Measurements from ENCODE around the gene KDR. TPM values are rescaled to one million over a fixed set of nuclear protein-coding genes. Genes with fewer than 3 reads are reported as not detected.

Gene KDR
- total and polyA plus RNA-seq, 10 of the 15 experiments (the other 5 are each of a cell fraction or from before 2014, with no cell fraction given): 0.04 to 0.13 TPM; not detected in 8

DNA sequence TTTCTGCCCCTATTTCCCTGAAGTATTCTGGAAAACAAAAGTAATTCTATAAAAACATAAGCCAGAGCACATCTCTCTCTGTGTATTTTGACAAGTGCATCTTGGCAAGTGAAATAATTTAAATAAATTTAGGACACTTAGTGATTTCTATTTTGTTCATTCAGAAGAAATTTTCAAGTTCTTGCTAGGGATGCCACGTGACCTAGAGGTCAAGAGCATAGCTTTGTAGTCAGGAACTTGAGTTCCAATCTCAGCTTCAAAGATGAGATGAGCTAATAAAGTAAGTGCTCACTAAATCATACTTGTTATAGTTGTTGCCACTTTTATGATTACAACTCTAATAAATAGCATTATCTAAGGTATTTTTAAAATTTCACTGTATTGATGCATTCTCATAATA lies 13.8 kb downstream of the KDR start:
- no peaks in the 10 kb centered on the region for H3K79me2 ChIP-seq (ENCODE audit: control insufficient read depth, insufficient read depth, low read length)
- no peak for DNase-seq (ENCODE audit: low read depth, low spot score)
- TF ChIP-seq TAF1 (IDR thresholded peaks at IDR 0.05; ENCODE audit: borderline replicate concordance, low read depth, low read length): no peak
- 3% methylated on average over 1 of the region's 1 CpG for WGBS (ENCODE audit: insufficient coverage, insufficient replicate concordance, low lambda C conversion rate, missing lambda C conversion rate)
- H3K4me3 ChIP-seq: no peak overlapping the region
- intact Hi-C loops (cut with micrococcal nuclease; ENCODE audit: unreplicated experiment) (no loop called here), in situ Hi-C loops (cut with MboI) (no loop called here)
- FAIRE-seq: no peak
- CTCF ChIA-PET: no interaction called here
- no peak overlapping the region for H3K9ac ChIP-seq (ENCODE audit: control insufficient read depth, insufficient read depth, low read length)
- no peaks in the 10 kb centered on the region for H3K36me3 ChIP-seq (ENCODE audit: control insufficient read depth in 2 of 2, insufficient read depth in 2 of 2, low read length in 1 of 2)
- POLR2A ChIA-PET: no interaction called here
- no peaks in the 10 kb centered on the region for H3K9me3 ChIP-seq (replicated peaks; ENCODE audit: control insufficient read depth, insufficient read depth, low read length)
- BruUV-seq (replicated peaks): no TSS peak
- no peaks in the 10 kb centered on the region for H3K27me3 ChIP-seq (replicated peaks in 1 of 2; ENCODE audit: control insufficient read depth in 2 of 2, insufficient read depth in 2 of 2, low read length in 1 of 2)
- H2AFZ ChIP-seq (ENCODE audit: control insufficient read depth, low read depth, low read length): no peak overlapping the region
- RAD21 ChIA-PET (ENCODE audit: unreplicated experiment): no interaction called here
- H3K27ac ChIP-seq (ENCODE audit: control insufficient read depth, insufficient read depth): no peak overlapping the region
- SMC1A ChIA-PET (ENCODE audit: uncharacterized antibody, unreplicated experiment): no interaction called here
- no peaks in the 10 kb centered on the region for H3K4me1 ChIP-seq (ENCODE audit: control insufficient read depth, insufficient read depth, low read length)
- no peaks in the 10 kb centered on the region for H4K20me1 ChIP-seq (ENCODE audit: control insufficient read depth, insufficient read depth)
- no peak for ATAC-seq
- H3K4me2 ChIP-seq (ENCODE audit: control insufficient read depth, insufficient read depth): no peak overlapping the region

DNA sequence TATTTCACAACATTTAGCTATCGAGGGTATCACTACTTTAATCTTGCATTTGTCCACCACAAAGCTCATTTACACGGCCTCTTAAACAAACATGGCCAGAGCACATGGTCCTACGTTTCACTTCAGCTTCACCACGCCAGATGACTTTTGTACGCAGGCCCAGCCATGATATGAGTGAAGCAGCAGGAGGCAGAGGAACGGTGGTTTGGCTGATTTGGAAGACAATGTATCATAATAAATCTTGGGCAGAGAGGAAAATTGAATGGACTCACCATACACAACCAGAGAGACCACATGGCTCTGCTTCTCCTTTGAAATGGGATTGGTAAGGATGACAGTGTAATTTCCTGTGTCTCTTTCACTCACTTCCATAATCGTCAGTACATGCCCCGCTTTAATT lies 15.3 kb downstream of the KDR start:
- FAIRE-seq: no peak
- 48% methylated on average over 8 of the region's 8 CpGs for WGBS (ENCODE audit: insufficient coverage, insufficient replicate concordance, low lambda C conversion rate, missing lambda C conversion rate)
- CTCF ChIA-PET: no interaction called here
- TF ChIP-seq IKZF2 (IDR thresholded peaks at IDR 0.05) (no peak), POLR2A (IDR thresholded peaks at IDR 0.05; ENCODE audit: low read depth, low read length) (no peak), BRCA1 (IDR thresholded peaks at IDR 0.05; ENCODE audit: low read depth, low read length) (no peak), NRF1 (conservative IDR thresholded peaks at IDR 0.05; ENCODE audit: low read depth, low read length) (no peak), BHLHE40 (IDR thresholded peaks at IDR 0.05; ENCODE audit: borderline replicate concordance in 1 of 2, low read depth in 2 of 2, low read length in 1 of 2) (no peak)
- TF ChIP-seq, protein P1, sequence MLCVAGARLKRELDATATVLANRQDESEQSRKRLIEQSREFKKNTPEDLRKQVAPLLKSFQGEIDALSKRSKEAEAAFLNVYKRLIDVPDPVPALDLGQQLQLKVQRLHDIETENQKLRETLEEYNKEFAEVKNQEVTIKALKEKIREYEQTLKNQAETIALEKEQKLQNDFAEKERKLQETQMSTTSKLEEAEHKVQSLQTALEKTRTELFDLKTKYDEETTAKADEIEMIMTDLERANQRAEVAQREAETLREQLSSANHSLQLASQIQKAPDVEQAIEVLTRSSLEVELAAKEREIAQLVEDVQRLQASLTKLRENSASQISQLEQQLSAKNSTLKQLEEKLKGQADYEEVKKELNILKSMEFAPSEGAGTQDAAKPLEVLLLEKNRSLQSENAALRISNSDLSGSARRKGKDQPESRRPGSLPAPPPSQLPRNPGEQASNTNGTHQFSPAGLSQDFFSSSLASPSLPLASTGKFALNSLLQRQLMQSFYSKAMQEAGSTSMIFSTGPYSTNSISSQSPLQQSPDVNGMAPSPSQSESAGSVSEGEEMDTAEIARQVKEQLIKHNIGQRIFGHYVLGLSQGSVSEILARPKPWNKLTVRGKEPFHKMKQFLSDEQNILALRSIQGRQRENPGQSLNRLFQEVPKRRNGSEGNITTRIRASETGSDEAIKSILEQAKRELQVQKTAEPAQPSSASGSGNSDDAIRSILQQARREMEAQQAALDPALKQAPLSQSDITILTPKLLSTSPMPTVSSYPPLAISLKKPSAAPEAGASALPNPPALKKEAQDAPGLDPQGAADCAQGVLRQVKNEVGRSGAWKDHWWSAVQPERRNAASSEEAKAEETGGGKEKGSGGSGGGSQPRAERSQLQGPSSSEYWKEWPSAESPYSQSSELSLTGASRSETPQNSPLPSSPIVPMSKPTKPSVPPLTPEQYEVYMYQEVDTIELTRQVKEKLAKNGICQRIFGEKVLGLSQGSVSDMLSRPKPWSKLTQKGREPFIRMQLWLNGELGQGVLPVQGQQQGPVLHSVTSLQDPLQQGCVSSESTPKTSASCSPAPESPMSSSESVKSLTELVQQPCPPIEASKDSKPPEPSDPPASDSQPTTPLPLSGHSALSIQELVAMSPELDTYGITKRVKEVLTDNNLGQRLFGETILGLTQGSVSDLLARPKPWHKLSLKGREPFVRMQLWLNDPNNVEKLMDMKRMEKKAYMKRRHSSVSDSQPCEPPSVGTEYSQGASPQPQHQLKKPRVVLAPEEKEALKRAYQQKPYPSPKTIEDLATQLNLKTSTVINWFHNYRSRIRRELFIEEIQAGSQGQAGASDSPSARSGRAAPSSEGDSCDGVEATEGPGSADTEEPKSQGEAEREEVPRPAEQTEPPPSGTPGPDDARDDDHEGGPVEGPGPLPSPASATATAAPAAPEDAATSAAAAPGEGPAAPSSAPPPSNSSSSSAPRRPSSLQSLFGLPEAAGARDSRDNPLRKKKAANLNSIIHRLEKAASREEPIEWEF (IDR thresholded peaks at IDR 0.05; ENCODE audit: insufficient replicate concordance, low read depth, low read length): no peak
- TF ChIP-seq, protein P2, sequence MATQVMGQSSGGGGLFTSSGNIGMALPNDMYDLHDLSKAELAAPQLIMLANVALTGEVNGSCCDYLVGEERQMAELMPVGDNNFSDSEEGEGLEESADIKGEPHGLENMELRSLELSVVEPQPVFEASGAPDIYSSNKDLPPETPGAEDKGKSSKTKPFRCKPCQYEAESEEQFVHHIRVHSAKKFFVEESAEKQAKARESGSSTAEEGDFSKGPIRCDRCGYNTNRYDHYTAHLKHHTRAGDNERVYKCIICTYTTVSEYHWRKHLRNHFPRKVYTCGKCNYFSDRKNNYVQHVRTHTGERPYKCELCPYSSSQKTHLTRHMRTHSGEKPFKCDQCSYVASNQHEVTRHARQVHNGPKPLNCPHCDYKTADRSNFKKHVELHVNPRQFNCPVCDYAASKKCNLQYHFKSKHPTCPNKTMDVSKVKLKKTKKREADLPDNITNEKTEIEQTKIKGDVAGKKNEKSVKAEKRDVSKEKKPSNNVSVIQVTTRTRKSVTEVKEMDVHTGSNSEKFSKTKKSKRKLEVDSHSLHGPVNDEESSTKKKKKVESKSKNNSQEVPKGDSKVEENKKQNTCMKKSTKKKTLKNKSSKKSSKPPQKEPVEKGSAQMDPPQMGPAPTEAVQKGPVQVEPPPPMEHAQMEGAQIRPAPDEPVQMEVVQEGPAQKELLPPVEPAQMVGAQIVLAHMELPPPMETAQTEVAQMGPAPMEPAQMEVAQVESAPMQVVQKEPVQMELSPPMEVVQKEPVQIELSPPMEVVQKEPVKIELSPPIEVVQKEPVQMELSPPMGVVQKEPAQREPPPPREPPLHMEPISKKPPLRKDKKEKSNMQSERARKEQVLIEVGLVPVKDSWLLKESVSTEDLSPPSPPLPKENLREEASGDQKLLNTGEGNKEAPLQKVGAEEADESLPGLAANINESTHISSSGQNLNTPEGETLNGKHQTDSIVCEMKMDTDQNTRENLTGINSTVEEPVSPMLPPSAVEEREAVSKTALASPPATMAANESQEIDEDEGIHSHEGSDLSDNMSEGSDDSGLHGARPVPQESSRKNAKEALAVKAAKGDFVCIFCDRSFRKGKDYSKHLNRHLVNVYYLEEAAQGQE (IDR thresholded peaks at IDR 0.05; ENCODE audit: low read depth, low read length): no peak

More for the DNA sequence above, 15.3 kb downstream of the KDR start:
- no peaks in the 10 kb centered on the region for H3K4me1 ChIP-seq (ENCODE audit: control insufficient read depth, insufficient read depth, low read length)
- ChIA-PET SMC1A (ENCODE audit: uncharacterized antibody, unreplicated experiment) (no interaction called here), POLR2A (no interaction called here), RAD21 (ENCODE audit: unreplicated experiment) (no interaction called here)
- no peak overlapping the region for H3K27ac ChIP-seq (ENCODE audit: control insufficient read depth, insufficient read depth)
- no TSS peak for BruUV-seq (replicated peaks)
- no peak overlapping the region for H3K4me3 ChIP-seq
- H3K9ac ChIP-seq (ENCODE audit: control insufficient read depth, insufficient read depth, low read length): no peak overlapping the region
- no peaks in the 10 kb centered on the region for H3K27me3 ChIP-seq (replicated peaks in 1 of 2; ENCODE audit: control insufficient read depth in 2 of 2, insufficient read depth in 2 of 2, low read length in 1 of 2)
- H3K9me3 ChIP-seq (replicated peaks; ENCODE audit: control insufficient read depth, insufficient read depth, low read length): no peaks in the 10 kb centered on the region
- ATAC-seq (no peak), DNase-seq (ENCODE audit: low read depth, low spot score) (no peak)
- H4K20me1 ChIP-seq (ENCODE audit: control insufficient read depth, insufficient read depth): no peaks in the 10 kb centered on the region
- no peak overlapping the region for H3K4me2 ChIP-seq (ENCODE audit: control insufficient read depth, insufficient read depth)
- no peaks in the 10 kb centered on the region for H3K36me3 ChIP-seq (ENCODE audit: control insufficient read depth in 2 of 2, insufficient read depth in 2 of 2, low read length in 1 of 2)
- H3K79me2 ChIP-seq (ENCODE audit: control insufficient read depth, insufficient read depth, low read length): no peaks in the 10 kb centered on the region
- in situ Hi-C loops (cut with MboI) (no loop called here), intact Hi-C loops (cut with micrococcal nuclease; ENCODE audit: unreplicated experiment) (no loop called here)
- H2AFZ ChIP-seq (ENCODE audit: control insufficient read depth, low read depth, low read length): no peak overlapping the region
